Epithelial cell of esophagus (primary cell): Measurements from ENCODE around the gene KCTD16.

Experiments
- DNase-seq: peaks from one replicate; pipeline ENCODE4 v3.0.0; 2010; ENCODE audit warnings: low read depth
- H3K4me3 ChIP-seq: 2 replicates; pipeline ENCODE4 v1.5.1; 2011; ENCODE audit warnings: mild to moderate bottlenecking, low read length, control low read depth
- TF ChIP-seq, protein P1 (sequence below): IDR thresholded peaks from 2 replicates; pipeline ENCODE4 v1.5.1; 2011; ENCODE audit warnings: low read depth, mild to moderate bottlenecking, low read length, control low read depth, inconsistent platforms; ENCODE audit not compliant: insufficient read depth; ENCODE audit errors: missing control alignments

The KCTD16 gene

DNA sequence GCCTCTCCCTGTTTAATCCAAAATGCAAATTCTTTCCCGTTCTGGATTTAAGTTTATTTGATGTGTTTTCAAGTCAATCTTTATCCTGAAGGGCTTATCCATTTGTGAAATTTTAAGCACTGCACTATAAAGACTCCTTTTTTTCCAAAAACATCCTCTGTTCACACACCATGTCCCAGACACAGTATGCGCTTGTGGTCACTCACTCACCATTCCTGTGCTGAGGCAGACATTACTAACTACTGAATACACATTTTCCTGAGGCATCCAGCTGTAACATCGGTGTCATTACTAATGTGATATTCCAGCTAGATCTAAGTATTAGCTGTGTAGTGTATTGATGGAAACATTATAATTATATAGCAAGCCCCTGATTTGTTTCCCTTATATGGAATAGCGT, 298.4 kb downstream of the KCTD16 start:
- TF ChIP-seq, protein P1, sequence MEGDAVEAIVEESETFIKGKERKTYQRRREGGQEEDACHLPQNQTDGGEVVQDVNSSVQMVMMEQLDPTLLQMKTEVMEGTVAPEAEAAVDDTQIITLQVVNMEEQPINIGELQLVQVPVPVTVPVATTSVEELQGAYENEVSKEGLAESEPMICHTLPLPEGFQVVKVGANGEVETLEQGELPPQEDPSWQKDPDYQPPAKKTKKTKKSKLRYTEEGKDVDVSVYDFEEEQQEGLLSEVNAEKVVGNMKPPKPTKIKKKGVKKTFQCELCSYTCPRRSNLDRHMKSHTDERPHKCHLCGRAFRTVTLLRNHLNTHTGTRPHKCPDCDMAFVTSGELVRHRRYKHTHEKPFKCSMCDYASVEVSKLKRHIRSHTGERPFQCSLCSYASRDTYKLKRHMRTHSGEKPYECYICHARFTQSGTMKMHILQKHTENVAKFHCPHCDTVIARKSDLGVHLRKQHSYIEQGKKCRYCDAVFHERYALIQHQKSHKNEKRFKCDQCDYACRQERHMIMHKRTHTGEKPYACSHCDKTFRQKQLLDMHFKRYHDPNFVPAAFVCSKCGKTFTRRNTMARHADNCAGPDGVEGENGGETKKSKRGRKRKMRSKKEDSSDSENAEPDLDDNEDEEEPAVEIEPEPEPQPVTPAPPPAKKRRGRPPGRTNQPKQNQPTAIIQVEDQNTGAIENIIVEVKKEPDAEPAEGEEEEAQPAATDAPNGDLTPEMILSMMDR = no peak
- DNase-seq = no peak
- H3K4me3 ChIP-seq = no peak overlapping the region

DNA sequence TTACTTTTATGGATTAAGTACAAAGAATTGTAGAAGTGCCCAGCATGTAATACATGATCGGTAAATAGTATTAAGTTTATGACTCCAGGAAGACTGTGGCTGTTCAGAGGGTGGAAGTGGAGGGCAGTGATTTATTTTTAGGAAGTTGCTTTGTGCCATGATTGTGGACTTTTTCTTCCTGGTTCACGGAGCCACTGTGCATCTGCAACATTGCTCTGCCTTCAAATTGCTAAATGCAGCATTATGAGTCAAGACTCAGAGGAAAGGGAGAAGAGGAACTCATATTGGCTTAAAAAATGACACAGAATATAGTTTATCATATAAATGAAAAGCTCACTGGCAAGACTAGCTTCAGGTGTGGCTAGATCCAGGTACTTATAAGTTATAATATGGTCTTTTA, 301.5 kb downstream of the KCTD16 start:
- no peak for DNase-seq
- TF ChIP-seq, protein P1 = no peak
- no peak overlapping the region for H3K4me3 ChIP-seq

- TF ChIP-seq, protein P1 = no peak
- no peak overlapping the region for H3K4me3 ChIP-seq
- DNase-seq = no peak
These were observed 303.0 kb downstream of the KCTD16 start for GRCh38 chr5:144473650-144474049.

DNA sequence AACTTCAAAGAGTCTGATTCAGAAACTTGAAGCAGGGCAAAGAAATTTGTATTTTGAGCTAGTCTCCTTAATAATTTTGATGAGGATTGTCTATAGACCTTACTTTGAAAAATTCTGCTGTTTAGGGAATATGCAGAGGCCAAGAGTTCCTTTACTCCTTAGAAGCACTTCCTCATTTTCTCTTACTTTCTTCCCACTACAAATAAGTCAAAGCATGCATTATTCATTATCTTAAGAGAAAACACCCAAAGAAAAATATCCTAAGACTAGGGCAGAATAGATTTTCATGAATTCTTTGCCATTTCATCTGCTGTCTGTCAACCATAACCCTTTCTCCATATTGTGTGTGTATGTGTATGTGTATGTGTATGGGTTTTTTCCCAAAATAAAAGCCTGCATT, 307.9 kb downstream of the KCTD16 start:
- TF ChIP-seq, protein P1 = no peak
- no peak for DNase-seq
- H3K4me3 ChIP-seq = no peak overlapping the region

GRCh38 chr5:144481861-144482260, 311.2 kb downstream of the KCTD16 start:
- TF ChIP-seq, protein P1 = no peak
- no peak overlapping the region for H3K4me3 ChIP-seq
- no peak for DNase-seq

GRCh38 chr5:144484124-144484897, 313.6 kb downstream of the KCTD16 start:
- H3K4me3 ChIP-seq = no peak overlapping the region
- DNase-seq = peak; percentile 12
- TF ChIP-seq, protein P1 = no peak

- H3K4me3 ChIP-seq = no peak overlapping the region
- no peak for DNase-seq
- TF ChIP-seq, protein P1 = no peak
These were observed 314.9 kb downstream of the KCTD16 start for GRCh38 chr5:144485540-144485939.
